Putamen (tissue), 1 donor: ENCODE measurements around the gene CST1.

Experiments used
- DNase-seq: peaks from one replicate; pipeline ENCODE4 v3.0.0-alpha.2; 2016; ENCODE audit warnings: low spot score

CST1 gene

GRCh38 chr20:23702021-23702420 is 48.7 kb downstream of the CST1 start:
- no peak for DNase-seq

GRCh38 chr20:23700931-23701330 is 49.8 kb downstream of the CST1 start:
- no peak for DNase-seq

GRCh38 chr20:23697947-23698346 is 52.8 kb downstream of the CST1 start:
- no peak for DNase-seq
